Measurements from ENCODE around the gene GATM. TPM values are rescaled to one million over a fixed set of nuclear protein-coding genes. Genes with fewer than 3 reads are reported as not detected.

GATM gene

Small RNAs within 50 kb of the gene (small RNA-seq; reads per million reads assigned to genes)
- not detected for gene RNU6-953P (ENCODE audit: insufficient read depth)

Data from mesendoderm (in vitro differentiated cells).